K562 (cell line): ENCODE measurements around the gene RPL3. TPM values are rescaled to one million over a fixed set of nuclear protein-coding genes. Genes with fewer than 3 reads are reported as not detected.

Experiments used
- ATAC-seq: fragments of 200-7000 bp; cut with Tn5 transposase; 3 replicates; pipeline ENCODE4 v1.9.1; 2020; ENCODE audit warnings: moderate library complexity
- BruUV-seq: library from RNA; stranded (reverse); fragments of 400-500 nt; replicated peaks from 2 replicates; lab custom pipeline; 2021; lab: Mats Ljungman, UMichigan
- CTCF ChIA-PET: fragments of 300-600 bp; formaldehyde crosslinking; extraction: SDS; loops from one replicate; lab custom pipeline; 2021; ENCODE audit warnings: low intra/inter-chr PET ratio; lab: Yijun Ruan, JAX
- POLR2A ChIA-PET: fragments of 300-600, 350-650 bp; sonication (Branson Sonifier 250); formaldehyde crosslinking; extraction: SDS; loops from one replicate; lab custom pipeline; 2021; ENCODE audit warnings: antibody characterized with exemption, inconsistent platforms; lab: Yijun Ruan, JAX
- DNase-seq, 4 experiments: peaks; one replicate each; pipeline versions ENCODE4 v3.0.0 to v3.0.0-alpha.2; 2011 to 2018; ENCODE audit warnings: low spot score in 3 of 4, mixed read lengths in 3 of 4; ENCODE audit errors: extremely low read depth in 1 of 4
- FAIRE-seq: peaks from 2 replicates; lab custom pipeline; 2011; peaks lifted over from hg19 to GRCh38; lab: Jason Lieb, UNC
- H2AFZ ChIP-seq: 2 replicates; pipeline ENCODE4 v1.6.0; 2011; ENCODE audit warnings: low read depth, low read length, control low read depth, inconsistent platforms
- H3K27ac ChIP-seq: fragments of 200-600 bp; 3 replicates; pipeline ENCODE4 v1.8.0; 2011; ENCODE audit warnings: low read depth, mild to moderate bottlenecking, control low read depth, inconsistent platforms, low read length, moderate library complexity, mixed read lengths; ENCODE audit errors: extremely low read depth
- H3K27me3 ChIP-seq, 2 experiments: fragments of 300-600 bp in 1 of 2; 2 replicates in 1 of 2; 3 replicates in 1 of 2; pipeline versions ENCODE4 v1.6.0 to v1.8.0; 2011; ENCODE audit warnings: inconsistent platforms in 2 of 2, low read length in 2 of 2, mild to moderate bottlenecking in 1 of 2, mixed read lengths in 1 of 2, moderate library complexity in 1 of 2; ENCODE audit not compliant: control insufficient read depth in 2 of 2, insufficient read depth in 2 of 2
- H3K36me3 ChIP-seq: fragments of 300-600 bp; 3 replicates; pipeline ENCODE4 v1.8.0; 2011; ENCODE audit warnings: mild to moderate bottlenecking, low read length, inconsistent platforms; ENCODE audit not compliant: control insufficient read depth, insufficient read depth
- H3K4me1 ChIP-seq, 2 experiments: fragments of 200-600 bp in 1 of 2; replicated peaks in 1 of 2; 2 replicates in 1 of 2; 3 replicates in 1 of 2; pipeline versions ENCODE4 v1.5.1 to v1.8.0; 2011; ENCODE audit warnings: inconsistent platforms in 2 of 2, low read length in 2 of 2, mild to moderate bottlenecking in 1 of 2, mixed read lengths in 1 of 2, moderate library complexity in 1 of 2; ENCODE audit not compliant: control insufficient read depth in 2 of 2, insufficient read depth in 2 of 2
- H3K4me2 ChIP-seq: 2 replicates; pipeline ENCODE4 v1.6.1; 2011; ENCODE audit warnings: low read length, control low read depth, inconsistent platforms, mixed read lengths; ENCODE audit not compliant: insufficient read depth
- H3K4me3 ChIP-seq: fragments of 200-600 bp; sonication (generic), shearing (Covaris generic); 2 replicates; pipeline ENCODE4 v1.5.1; 2016; ENCODE audit warnings: control low read depth, inconsistent platforms
- H3K79me2 ChIP-seq: fragments of 200-600 bp; 3 replicates; pipeline ENCODE4 v1.8.0; 2011; ENCODE audit warnings: low read length, inconsistent platforms; ENCODE audit not compliant: control insufficient read depth, insufficient read depth
- H3K9ac ChIP-seq, 2 experiments: 2 replicates each; pipeline versions ENCODE4 v1.6.0 to v1.6.1; 2011; ENCODE audit warnings: low read depth in 2 of 2, low read length in 2 of 2, control low read depth in 1 of 2, inconsistent platforms in 1 of 2, mild to moderate bottlenecking in 1 of 2, mixed read lengths in 1 of 2; ENCODE audit not compliant: insufficient read depth in 1 of 2
- H3K9me1 ChIP-seq: one replicate; pipeline ENCODE4 v1.6.0; 2011; ENCODE audit warnings: inconsistent platforms, mild to moderate bottlenecking, low read length, moderate library complexity; ENCODE audit not compliant: control insufficient read depth, insufficient read depth
- H3K9me3 ChIP-seq: replicated peaks from 2 replicates; pipeline ENCODE4 v1.5.1; 2011; ENCODE audit warnings: low read depth, low read length, inconsistent platforms; ENCODE audit not compliant: control insufficient read depth, insufficient read depth
- H4K20me1 ChIP-seq: replicated peaks from 2 replicates; pipeline ENCODE4 v1.6.1; 2011; ENCODE audit warnings: low read length, inconsistent platforms, mixed read lengths; ENCODE audit not compliant: control insufficient read depth, insufficient read depth
- CREB3L1 ChIP-seq: fragments of 450-650 bp; IDR thresholded peaks from 2 replicates; pipeline ENCODE4 v1.6.1; 2014; ENCODE audit warnings: low read depth, mild to moderate bottlenecking, moderate library complexity, borderline replicate concordance
- ESRRA ChIP-seq: fragments of 450-650 bp; IDR thresholded peaks from 2 replicates; pipeline ENCODE4 v1.6.1; 2014; ENCODE audit warnings: low read depth, mild to moderate bottlenecking, moderate library complexity, borderline replicate concordance
- RBFOX2 ChIP-seq: fragments of 200-400 bp; formaldehyde crosslinking; IDR thresholded peaks from 2 replicates; pipeline ENCODE4 v1.6.1; 2017; ENCODE audit warnings: low read depth, mild to moderate bottlenecking, low read length, moderate library complexity
- REST ChIP-seq, 2 experiments: fragments of 450-650 bp; formaldehyde crosslinking in 1 of 2; IDR thresholded peaks; 2 replicates each; pipeline versions ENCODE4 v1.4.0 to v1.6.1; 2014 to 2020; ENCODE audit warnings: mild to moderate bottlenecking in 2 of 2, borderline replicate concordance in 1 of 2, low read depth in 1 of 2
- ZNF398 ChIP-seq: fragments of 250-450 bp; sonication (Bioruptor Pico); IDR thresholded peaks from 2 replicates; pipeline ENCODE4 v1.8.0; 2021; ENCODE audit warnings: moderate library complexity, mild to moderate bottlenecking, inconsistent platforms
- WGBS: fragments of 100-300 bp; shearing (Covaris generic); methylation state at CpG from one replicate; pipeline ENCODE4 v1.1.6; 2016; ENCODE audit warnings: low coverage, mixed read lengths; ENCODE audit not compliant: insufficient coverage; ENCODE audit errors: missing lambda C conversion rate; 5-methylcytosine and 5-hydroxymethylcytosine counted together
- in situ Hi-C: fragments of 300-500 bp; cut with MboI; formaldehyde crosslinking; loops from 4 replicates; pipeline ENCODE4 v1.15.0; 2018; ENCODE audit warnings: inconsistent platforms, mixed read lengths
- intact Hi-C: fragments of 100-400 bp; cut with micrococcal nuclease; formaldehyde crosslinking; loops from 2 replicates; pipeline ENCODE4 v1.14.2; 2022
- polyA plus RNA-seq, 8 experiments: library from polyadenylated mRNA; depleted of rRNA in 4 of 8; stranded (reverse) in 5 of 8; unstranded in 3 of 8; fragments of >200 nt; fragmentation: Nextera tagmentation in 2 of 8; fragmentation: Illumina TruSeq in 1 of 8; extraction: Ambion mirVana in 2 of 8; extraction: Trizol in 1 of 8; gene quantifications; 2 replicates each; pipeline versions ENCODE4 v1.2.1 to v1.2.3, GENCODE V29; 2011 to 2014; ENCODE audit warnings: inconsistent platforms in 1 of 8, missing spikeins in 1 of 8
- total RNA-seq, 7 experiments: library from RNA; depleted of rRNA in 6 of 7; stranded (reverse); fragments of >200 nt in 6 of 7; fragmentation: Illumina TruSeq in 2 of 7; extraction: Trizol in 2 of 7; gene quantifications; 2 replicates each; pipeline versions ENCODE4 v1.2.1 to v1.2.3, GENCODE V29; 2011 to 2021; ENCODE audit warnings: low replicate concordance in 1 of 7
- TF ChIP-seq, protein P1 (sequence below): fragments of 450-650 bp; formaldehyde crosslinking; IDR thresholded peaks from 2 replicates; pipeline ENCODE4 v1.4.0; 2020; ENCODE audit warnings: mild to moderate bottlenecking, moderate library complexity

The RPL3 gene
- total and polyA plus RNA-seq, 9 of the 15 experiments (the other 6 are each of a cell fraction or from before 2014, with no cell fraction given) = 1,624 to 4,066 (median 2,565) TPM

- BruUV-seq = no TSS peak
- TF ChIP-seq ZNF398 (CRISPR knock-in tag) = no peak
- peak; percentile 78 for TF ChIP-seq RBFOX2
- TF ChIP-seq, protein P1, sequence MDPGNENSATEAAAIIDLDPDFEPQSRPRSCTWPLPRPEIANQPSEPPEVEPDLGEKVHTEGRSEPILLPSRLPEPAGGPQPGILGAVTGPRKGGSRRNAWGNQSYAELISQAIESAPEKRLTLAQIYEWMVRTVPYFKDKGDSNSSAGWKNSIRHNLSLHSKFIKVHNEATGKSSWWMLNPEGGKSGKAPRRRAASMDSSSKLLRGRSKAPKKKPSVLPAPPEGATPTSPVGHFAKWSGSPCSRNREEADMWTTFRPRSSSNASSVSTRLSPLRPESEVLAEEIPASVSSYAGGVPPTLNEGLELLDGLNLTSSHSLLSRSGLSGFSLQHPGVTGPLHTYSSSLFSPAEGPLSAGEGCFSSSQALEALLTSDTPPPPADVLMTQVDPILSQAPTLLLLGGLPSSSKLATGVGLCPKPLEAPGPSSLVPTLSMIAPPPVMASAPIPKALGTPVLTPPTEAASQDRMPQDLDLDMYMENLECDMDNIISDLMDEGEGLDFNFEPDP (CRISPR knock-in tag) = no peak
- no peak for TF ChIP-seq CREB3L1
- TF ChIP-seq REST (IDR thresholded peaks at IDR 0.05; ENCODE audit: borderline replicate concordance) = no peak
- TF ChIP-seq REST (CRISPR knock-in tag; IDR thresholded peaks at IDR 0.05; ENCODE audit: low read depth) = no peak
- no peak for TF ChIP-seq ESRRA
Measured at GRCh38 chr22:39317084-39317774, 2.2 kb downstream of the RPL3 start.

More at GRCh38 chr22:39317084-39317774, 2.2 kb downstream of the RPL3 start:
- intact Hi-C loops = no loop called here
- H3K4me1 ChIP-seq = peaks cover 15 to 34% of the 10 kb centered on the region in 2 experiments; a peak in 4 of 5 replicates
- peak overlapping the region; percentile 96 to 100 for H3K9ac ChIP-seq
- H3K79me2 ChIP-seq = peaks cover 67% of the 10 kb centered on the region
- no peak for DNase-seq
- H3K9me1 ChIP-seq = peaks cover 3% of the 10 kb centered on the region
- no peaks in the 10 kb centered on the region for H3K9me3 ChIP-seq
- ATAC-seq = no peak
- peak overlapping the region; percentile 69 for H3K4me3 ChIP-seq
- peak overlapping the region; percentile 99 for H3K4me2 ChIP-seq
- no peak overlapping the region for H2AFZ ChIP-seq
- POLR2A ChIA-PET = interaction anchor here (0.5 to 7.1 kb wide), 44 partner anchors 11 to 673 kb away, joined by 3 to 136 read pairs (median 4); partner anchors contain the start of genes APOBEC3C, ATF4, RPS19BP1 and SYNGR1
- no peak for FAIRE-seq
- CTCF ChIA-PET = interaction anchor here (1.2 to 1.4 kb wide), 2 partner anchors 147 to 182 kb away, joined by 4 to 7 read pairs; no protein-coding TSS in a partner anchor
- WGBS = 1% methylated on average over 7 of the region's 9 CpGs
- H3K27ac ChIP-seq = peak overlapping the region; percentile 86
- no peaks in the 10 kb centered on the region for H3K27me3 ChIP-seq
- H4K20me1 ChIP-seq = peaks cover 66% of the 10 kb centered on the region
- peaks cover 67% of the 10 kb centered on the region for H3K36me3 ChIP-seq
- in situ Hi-C loops = no loop called here
